Measurements from ENCODE around the gene TRIM46.
A peak's percentile ranks its signal among the peaks of the same experiment; 100 is the strongest.

TRIM46 gene

GRCh38 chr1:155173478-155174323 lies at the start of gene TRIM46:
Gene TRIM46, plus strand, starts transcription at chr1:155173849. Its CDS starts 118 bp downstream, at chr1:155173967.
- peak in 2 of 3 experiments; percentile 46 to 47 for DNase-seq (ENCODE audit: low read depth in 2 of 3, low spot score in 2 of 3)

- DNase-seq (ENCODE audit: low read depth in 2 of 3, low spot score in 2 of 3), result no peak
Observed at GRCh38 chr1:155124503-155125463, 48.9 kb upstream of the TRIM46 start.

GRCh38 chr1:155125511-155125945 lies 48.1 kb upstream of the TRIM46 start:
- DNase-seq (ENCODE audit: low read depth in 2 of 3, low spot score in 2 of 3), result no peak

- DNase-seq (ENCODE audit: low read depth in 2 of 3, low spot score in 2 of 3), result no peak
Observed at GRCh38 chr1:155125946-155126555, 47.6 kb upstream of the TRIM46 start.

GRCh38 chr1:155126556-155127104 lies 47.0 kb upstream of the TRIM46 start:
- no peak for DNase-seq (ENCODE audit: low read depth in 2 of 3, low spot score in 2 of 3)

GRCh38 chr1:155127105-155127966 lies 46.3 kb upstream of the TRIM46 start, which contains the start of gene EFNA1:
Gene EFNA1, plus strand, starts transcription at chr1:155127876. Its CDS starts 102 bp downstream, at chr1:155127978.
- peak in 1 of 3 experiments; percentile 18 for DNase-seq (ENCODE audit: low read depth in 2 of 3, low spot score in 2 of 3)

- DNase-seq (ENCODE audit: low read depth in 2 of 3, low spot score in 2 of 3), result no peak
Observed at GRCh38 chr1:155127967-155128754, 45.5 kb upstream of the TRIM46 start.

GRCh38 chr1:155128755-155129473 lies 44.7 kb upstream of the TRIM46 start:
- no peak for DNase-seq (ENCODE audit: low read depth in 2 of 3, low spot score in 2 of 3)

GRCh38 chr1:155130272-155131006 lies 43.2 kb upstream of the TRIM46 start:
- no peak for DNase-seq (ENCODE audit: low read depth in 2 of 3, low spot score in 2 of 3)

- DNase-seq (ENCODE audit: low read depth in 2 of 3, low spot score in 2 of 3), result no peak
Observed at GRCh38 chr1:155131285-155131684, 42.4 kb upstream of the TRIM46 start.

GRCh38 chr1:155131856-155132255 lies 41.8 kb upstream of the TRIM46 start:
- no peak for DNase-seq (ENCODE audit: low read depth in 2 of 3, low spot score in 2 of 3)

- no peak for DNase-seq (ENCODE audit: low read depth in 2 of 3, low spot score in 2 of 3)
Observed at GRCh38 chr1:155133799-155134281, 39.8 kb upstream of the TRIM46 start.

GRCh38 chr1:155134322-155134721 lies 39.3 kb upstream of the TRIM46 start:
- no peak for DNase-seq (ENCODE audit: low read depth in 2 of 3, low spot score in 2 of 3)

GRCh38 chr1:155134880-155135414 lies 38.7 kb upstream of the TRIM46 start:
- peak in 2 of 3 experiments; percentile 38 to 45 for DNase-seq (ENCODE audit: low read depth in 2 of 3, low spot score in 2 of 3)

- DNase-seq (ENCODE audit: low read depth in 2 of 3, low spot score in 2 of 3), result peak; percentile 84 to 91 (median 85)
Observed at GRCh38 chr1:155135415-155136028, 38.1 kb upstream of the TRIM46 start, which contains the start of gene SLC50A1. Gene SLC50A1, plus strand, starts transcription at chr1:155135852. Its CDS starts 60 bp downstream, at chr1:155135912.

GRCh38 chr1:155136748-155137147 lies 36.9 kb upstream of the TRIM46 start:
- DNase-seq (ENCODE audit: low read depth in 2 of 3, low spot score in 2 of 3), result no peak
